Stimulated activated CD4-positive, alpha-beta T cell treated with anti-CD3 and anti-CD28 coated beads, Interleukin-2, amount 100 ng/mL, for 4 hours (primary cell): ENCODE data around the gene RPP38.

Experiments used
- DNase-seq: peaks from one replicate; pipeline ENCODE4 v3.0.0-alpha.2; 2020; ENCODE audit warnings: low read depth

Gene RPP38

GRCh38 chr10:15112657-15113056, 15.5 kb downstream of the RPP38 start:
- no peak for DNase-seq

- DNase-seq, result no peak
These were observed 16.6 kb downstream of the RPP38 start for GRCh38 chr10:15113766-15114165.

DNA sequence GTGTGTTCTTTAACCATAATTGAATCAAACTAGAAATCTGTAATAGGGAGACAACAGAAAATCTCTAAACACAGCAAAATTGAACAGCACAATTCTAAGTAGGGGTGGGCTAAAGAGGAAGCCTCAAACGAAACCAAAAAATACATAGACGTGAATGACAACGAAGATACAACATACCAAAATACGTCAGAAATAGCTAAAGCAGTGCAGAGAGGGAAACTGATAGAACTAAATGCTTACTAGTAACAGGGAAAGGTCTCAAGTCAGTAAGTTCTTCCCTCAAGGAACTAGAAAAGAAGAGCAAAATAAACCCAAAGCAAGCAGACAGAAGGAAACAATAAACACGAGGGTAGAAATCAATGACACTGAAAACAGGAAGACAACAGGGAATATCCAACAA, 19.1 kb downstream of the RPP38 start:
- no peak for DNase-seq

DNA sequence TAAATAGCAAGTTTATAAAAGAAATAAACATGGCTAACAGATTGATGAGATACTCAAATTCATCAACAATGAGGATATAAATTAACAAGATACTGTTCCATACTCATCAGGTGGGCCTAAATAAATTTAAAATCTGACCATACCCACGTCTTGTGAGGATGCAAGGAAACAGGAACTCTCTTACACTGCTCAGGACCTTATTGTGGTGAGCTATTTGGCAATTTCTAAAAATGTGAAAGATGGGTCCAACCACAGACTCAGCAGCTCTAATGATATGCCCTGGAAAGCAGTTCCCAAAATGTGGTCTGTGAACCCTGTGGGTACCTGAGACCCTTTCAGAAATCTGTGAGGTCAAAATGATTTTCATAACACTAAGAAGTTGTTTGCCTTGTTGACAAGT, 21.5 kb downstream of the RPP38 start:
- DNase-seq, result no peak

GRCh38 chr10:15120523-15120922, 23.4 kb downstream of the RPP38 start:
- DNase-seq, result no peak

DNA sequence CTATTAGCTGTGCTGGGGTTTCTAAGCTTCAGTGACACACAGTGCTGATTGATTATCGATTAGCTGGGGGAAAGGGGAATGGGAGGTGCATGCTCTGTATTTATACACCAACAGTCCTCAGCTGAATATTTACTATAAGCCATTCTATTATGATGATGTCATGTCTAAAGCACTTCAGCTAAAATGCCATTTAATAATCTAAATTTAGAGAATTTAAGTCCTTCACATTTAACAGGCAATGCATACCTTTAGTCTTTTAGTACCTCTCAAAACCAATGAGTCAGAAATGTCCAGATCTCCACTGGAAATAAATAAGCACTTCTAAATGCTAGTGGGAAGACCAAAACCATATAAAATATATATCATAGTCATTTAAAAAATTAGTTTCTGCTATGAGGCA, 24.6 kb downstream of the RPP38 start:
- DNase-seq, result no peak

- no peak for DNase-seq
These were observed 25.4 kb downstream of the RPP38 start for GRCh38 chr10:15122477-15123030.

DNA sequence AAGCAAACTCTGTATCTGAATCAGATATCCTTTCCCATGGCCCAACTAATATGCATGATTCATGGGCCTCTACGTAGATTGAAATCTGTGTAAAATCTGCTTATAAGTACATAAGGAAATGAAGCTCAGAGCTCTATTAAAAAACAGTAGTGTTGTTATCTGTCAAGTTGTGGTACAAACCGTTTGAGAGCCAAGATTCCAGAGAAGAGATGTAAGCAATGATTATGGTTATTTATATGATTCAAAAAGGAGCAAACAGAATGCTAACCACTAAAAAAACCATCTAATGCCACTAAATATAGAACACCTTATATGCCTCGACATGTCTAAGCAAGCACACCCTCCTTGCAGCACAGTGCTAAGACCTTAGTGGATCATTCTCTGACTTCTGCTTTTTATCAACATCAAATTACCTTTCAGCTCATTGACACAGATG, 26.6 kb downstream of the RPP38 start:
- DNase-seq, result no peak

GRCh38 chr10:15124190-15124589, 27.0 kb downstream of the RPP38 start:
- no peak for DNase-seq

- no peak for DNase-seq
These were observed 27.8 kb downstream of the RPP38 start for GRCh38 chr10:15124908-15125307.

DNA sequence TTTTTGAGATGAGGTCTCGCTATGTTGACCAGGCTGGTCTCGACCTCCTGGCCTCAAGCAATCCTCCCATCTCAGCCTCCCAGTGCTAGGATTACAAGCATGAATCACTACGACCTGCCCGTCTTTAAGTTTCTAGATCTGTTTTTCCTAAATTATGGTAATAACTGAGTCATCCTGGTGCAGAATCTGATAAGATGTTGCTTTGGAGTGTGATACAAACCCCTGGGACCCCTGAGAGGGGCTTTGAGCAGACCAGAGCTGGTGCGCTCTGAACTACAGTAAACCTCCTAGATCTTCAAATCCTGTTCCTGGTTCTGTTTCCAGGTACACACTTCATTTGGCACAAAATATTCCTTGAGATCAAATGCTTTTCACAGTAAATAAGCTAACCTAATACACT, 34.2 kb downstream of the RPP38 start:
- no peak for DNase-seq

DNA sequence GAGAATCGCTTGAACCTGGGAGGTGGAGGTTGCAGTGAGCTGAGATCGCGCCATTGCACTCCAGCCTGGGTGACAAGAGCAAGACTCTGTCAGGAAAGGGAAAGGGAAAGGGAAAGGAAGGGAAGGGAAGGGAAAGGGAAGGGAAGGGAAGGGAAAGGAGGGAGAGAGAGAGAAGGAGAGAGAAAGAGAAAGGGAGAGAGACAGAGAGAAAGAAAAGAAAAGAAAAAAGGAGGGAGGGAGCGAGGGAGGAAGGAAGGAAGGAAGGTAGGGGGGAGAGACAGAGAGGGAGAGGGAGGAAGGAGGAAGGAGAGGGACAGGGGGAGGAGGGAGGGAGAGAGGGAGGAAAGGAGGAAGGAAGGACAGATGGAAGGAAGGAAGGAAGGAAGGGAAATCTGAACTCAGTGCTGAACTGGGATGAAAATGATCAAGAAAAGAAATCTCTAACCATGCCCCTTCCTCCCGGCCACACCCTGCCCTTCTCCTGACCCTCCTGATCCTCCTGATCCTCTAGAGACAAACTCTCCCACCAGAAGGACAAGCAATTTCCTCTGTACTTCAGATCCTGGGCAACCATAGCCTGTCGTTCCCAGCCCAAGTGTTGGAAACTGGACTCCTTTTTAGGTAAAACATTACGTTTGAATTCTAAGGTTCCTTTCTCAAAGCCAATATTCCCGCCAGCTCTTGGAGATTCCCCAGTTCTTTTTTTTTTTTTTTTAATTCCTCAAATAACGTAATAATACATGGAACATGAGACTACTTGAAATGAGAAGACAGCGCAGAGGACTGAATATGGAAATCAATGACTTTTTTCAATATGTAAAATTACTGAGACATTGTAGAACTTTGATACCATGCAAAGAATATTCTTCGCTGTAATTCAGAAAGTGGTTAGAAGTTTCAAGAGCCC, 39.2 kb downstream of the RPP38 start:
- DNase-seq, result no peak

DNA sequence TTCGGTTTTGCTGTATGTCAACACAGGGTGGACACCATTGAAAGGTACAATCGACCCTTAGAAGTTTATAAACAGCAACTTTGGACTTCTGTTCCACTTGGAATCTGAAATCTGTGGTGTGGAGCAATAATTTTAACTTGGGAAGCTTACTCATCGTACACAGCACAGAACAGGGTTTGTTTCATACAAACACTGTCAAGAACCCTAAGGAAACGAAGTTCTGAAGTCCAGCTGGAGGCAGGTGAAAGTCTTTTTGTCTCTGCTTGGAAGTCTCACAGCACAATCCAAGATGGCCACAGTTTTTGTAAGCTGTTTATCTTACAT, 39.8 kb downstream of the RPP38 start:
- no peak for DNase-seq

DNA sequence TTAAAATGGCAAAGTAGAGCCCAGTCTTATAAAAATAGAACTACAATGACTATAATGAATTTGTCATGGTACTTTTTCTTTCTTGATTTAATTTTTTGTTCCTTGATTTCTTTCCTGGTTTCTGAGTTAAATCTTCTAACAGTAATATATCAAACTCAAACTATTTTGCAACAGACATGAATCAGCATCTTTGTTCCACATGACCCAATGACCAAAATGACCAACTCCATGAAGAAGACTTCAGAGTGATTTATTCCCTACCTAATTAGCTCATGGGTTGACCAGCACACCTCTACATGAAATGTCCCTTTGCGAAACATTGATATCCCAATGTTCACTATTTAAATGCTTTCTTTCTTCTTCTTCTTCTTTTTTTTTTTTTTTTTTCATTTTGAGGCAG, 40.5 kb downstream of the RPP38 start:
- DNase-seq, result no peak

- no peak for DNase-seq
These were observed 43.5 kb downstream of the RPP38 start for GRCh38 chr10:15140698-15141097.

DNA sequence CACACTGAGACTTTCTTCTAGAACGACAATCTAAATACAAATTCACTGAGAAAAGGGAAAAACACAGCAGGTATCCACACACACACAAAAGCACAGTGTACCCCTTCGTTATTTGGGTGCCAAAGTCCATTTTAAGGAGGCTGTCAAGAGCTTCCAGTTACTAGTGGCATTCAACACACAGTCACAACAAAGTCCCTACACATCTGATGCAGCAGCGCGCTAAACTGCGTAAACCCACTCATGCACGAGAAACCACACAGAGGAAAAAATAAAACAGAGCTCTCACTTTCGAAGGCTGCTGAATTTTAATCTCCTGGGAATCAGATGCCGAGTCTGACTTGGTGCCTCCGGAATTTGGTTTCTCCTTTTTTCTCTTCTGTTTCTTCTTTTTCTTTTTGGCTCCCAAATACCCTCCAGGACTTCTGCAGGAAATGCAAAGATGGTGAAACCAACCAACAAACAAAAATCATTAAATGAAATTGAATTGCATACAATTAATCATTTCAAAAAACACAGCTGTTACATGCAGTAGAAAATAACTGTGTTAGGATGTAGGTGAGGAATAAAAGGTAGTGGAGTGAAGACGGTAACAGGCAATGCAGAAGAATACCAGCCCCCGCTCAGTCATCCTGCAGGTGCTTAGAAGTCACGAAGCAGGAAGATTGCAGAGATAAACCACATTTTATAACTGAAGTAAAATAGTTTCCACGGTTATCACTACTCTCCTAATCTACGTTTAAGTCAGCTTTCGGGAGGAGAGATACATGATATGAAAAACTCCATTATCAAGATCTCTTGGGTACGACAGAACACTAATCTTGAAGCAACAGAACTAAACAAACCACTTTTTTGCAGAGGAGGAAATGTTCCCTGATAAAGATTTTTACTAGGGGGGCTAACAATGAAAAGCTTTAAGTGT, 44.2 kb downstream of the RPP38 start:
- no peak for DNase-seq

DNA sequence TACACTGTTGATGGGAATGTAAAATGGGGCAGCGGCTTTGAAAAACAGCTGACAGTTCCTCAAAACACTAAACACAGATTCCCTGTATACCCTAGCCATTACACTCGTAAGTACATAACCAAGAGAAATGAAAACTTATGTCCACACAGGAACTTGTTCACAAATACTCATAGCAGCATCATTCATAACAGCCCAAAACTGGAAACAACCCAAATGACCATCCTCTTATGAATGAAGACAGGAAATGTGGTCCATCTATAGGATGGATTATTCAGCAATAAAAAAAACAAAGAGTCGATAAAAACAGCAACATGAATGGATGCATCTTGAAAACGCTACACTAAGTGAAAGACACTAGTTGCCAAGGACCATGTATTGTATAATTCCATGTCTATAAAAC, 47.6 kb downstream of the RPP38 start:
- no peak for DNase-seq

- DNase-seq, result no peak
These were observed 49.2 kb downstream of the RPP38 start for GRCh38 chr10:15146366-15146765.

- no peak for DNase-seq
These were observed 50.6 kb downstream of the RPP38 start for GRCh38 chr10:15147594-15148392.

- DNase-seq, result no peak
These were observed 52.1 kb downstream of the RPP38 start for GRCh38 chr10:15149042-15149771.

- DNase-seq, result no peak
These were observed 53.4 kb downstream of the RPP38 start for GRCh38 chr10:15150563-15150962.
